HG02970 (cell line): ENCODE data around the gene TAF12.
"Not testable (repeated sequence)": the region's sequence is repeated elsewhere in the genome, so short reads cannot be mapped to it uniquely, and the experiment has no call there.

Experiments used
- ATAC-seq: cut with Tn5 transposase; IDR thresholded peaks from one replicate; pipeline ENCODE4 v1.9.1; 2021; ENCODE audit warnings: mild to moderate bottlenecking, moderate library complexity, moderate number of reproducible peaks; ENCODE audit not compliant: unreplicated experiment, low FRiP score

TAF12 gene

GRCh38 chr1:28586585-28587391 is 56.1 kb downstream of the TAF12 start:
- ATAC-seq: not testable (repeated sequence)

GRCh38 chr1:28582248-28582615 is 60.6 kb downstream of the TAF12 start:
- no peak for ATAC-seq

GRCh38 chr1:28581531-28582247 is 61.2 kb downstream of the TAF12 start:
- ATAC-seq: peak; percentile 75

GRCh38 chr1:28580722-28581530 is 61.9 kb downstream of the TAF12 start:
- peak; percentile 23 for ATAC-seq

- ATAC-seq: no peak
Observed at GRCh38 chr1:28579401-28579800, 63.5 kb downstream of the TAF12 start.

- ATAC-seq: no peak
Observed at GRCh38 chr1:28578696-28579218, 64.1 kb downstream of the TAF12 start.

GRCh38 chr1:28577738-28578536 is 64.9 kb downstream of the TAF12 start:
- no peak for ATAC-seq

- no peak for ATAC-seq
Observed at GRCh38 chr1:28577052-28577678, 65.7 kb downstream of the TAF12 start.

GRCh38 chr1:28573564-28573963 is 69.3 kb downstream of the TAF12 start:
- no peak for ATAC-seq

- ATAC-seq: not testable (repeated sequence)
Observed at GRCh38 chr1:28572891-28573290, 70.0 kb downstream of the TAF12 start.

- no peak for ATAC-seq
Observed at GRCh38 chr1:28571911-28572310, 71.0 kb downstream of the TAF12 start.

GRCh38 chr1:28566931-28567330 is 75.9 kb downstream of the TAF12 start:
- no peak for ATAC-seq

- no peak for ATAC-seq
Observed at GRCh38 chr1:28565726-28566125, 77.1 kb downstream of the TAF12 start.

- no peak for ATAC-seq
Observed at GRCh38 chr1:28565040-28565439, 77.8 kb downstream of the TAF12 start.

- no peak for ATAC-seq
Observed at GRCh38 chr1:28564310-28564709, 78.6 kb downstream of the TAF12 start.

- no peak for ATAC-seq
Observed at GRCh38 chr1:28560886-28561285, 82.0 kb downstream of the TAF12 start.
